Measurements from ENCODE around the gene AATK.

DNA sequence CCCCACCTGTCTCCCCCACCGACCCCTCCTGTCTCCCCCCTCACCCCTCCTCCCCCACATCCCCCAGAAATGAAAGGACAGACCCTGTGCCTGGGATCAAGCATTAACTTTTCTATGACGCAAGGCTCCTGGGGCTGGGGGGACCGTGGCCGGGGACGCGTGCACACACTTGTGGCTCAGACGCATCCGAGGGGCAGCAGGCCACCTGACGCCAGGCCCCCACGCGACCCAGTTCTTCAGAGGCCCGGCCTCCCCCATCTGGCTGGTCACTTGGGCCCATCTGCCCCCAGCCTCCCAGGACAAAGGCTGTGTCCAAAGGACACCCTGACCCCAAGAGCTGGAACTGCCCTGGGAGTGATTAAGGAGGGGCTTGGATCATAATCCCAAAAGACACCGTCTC is 14.7 kb downstream of the AATK start:
- TF ChIP-seq, protein P1, sequence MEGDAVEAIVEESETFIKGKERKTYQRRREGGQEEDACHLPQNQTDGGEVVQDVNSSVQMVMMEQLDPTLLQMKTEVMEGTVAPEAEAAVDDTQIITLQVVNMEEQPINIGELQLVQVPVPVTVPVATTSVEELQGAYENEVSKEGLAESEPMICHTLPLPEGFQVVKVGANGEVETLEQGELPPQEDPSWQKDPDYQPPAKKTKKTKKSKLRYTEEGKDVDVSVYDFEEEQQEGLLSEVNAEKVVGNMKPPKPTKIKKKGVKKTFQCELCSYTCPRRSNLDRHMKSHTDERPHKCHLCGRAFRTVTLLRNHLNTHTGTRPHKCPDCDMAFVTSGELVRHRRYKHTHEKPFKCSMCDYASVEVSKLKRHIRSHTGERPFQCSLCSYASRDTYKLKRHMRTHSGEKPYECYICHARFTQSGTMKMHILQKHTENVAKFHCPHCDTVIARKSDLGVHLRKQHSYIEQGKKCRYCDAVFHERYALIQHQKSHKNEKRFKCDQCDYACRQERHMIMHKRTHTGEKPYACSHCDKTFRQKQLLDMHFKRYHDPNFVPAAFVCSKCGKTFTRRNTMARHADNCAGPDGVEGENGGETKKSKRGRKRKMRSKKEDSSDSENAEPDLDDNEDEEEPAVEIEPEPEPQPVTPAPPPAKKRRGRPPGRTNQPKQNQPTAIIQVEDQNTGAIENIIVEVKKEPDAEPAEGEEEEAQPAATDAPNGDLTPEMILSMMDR (IDR thresholded peaks at IDR 0.05), result no peak
- TF ChIP-seq POLR2A (IDR thresholded peaks at IDR 0.05) (no peak), EP300 (IDR thresholded peaks at IDR 0.05) (no peak), POLR2AphosphoS5 (IDR thresholded peaks at IDR 0.05) (no peak)

Data from suprapubic skin (tissue), 4 donors.